ENCODE data around the gene POLG.

- no peak for TF ChIP-seq CTCF (conservative IDR thresholded peaks at IDR 0.05)
- no peak for TF ChIP-seq ZFX (IDR thresholded peaks at IDR 0.05)
Measured at GRCh38 chr15:89375093-89376005, 40.7 kb upstream of the POLG start.

Measured in C4-2B (cell line).